ENCODE data around the gene CHI3L2.

CHI3L2 gene

GRCh38 chr1:111227434-111227833 lies at the start of gene CHI3L2:
CHI3L2 (plus strand) TSS chr1:111227713; CDS start chr1:111227730, 17 bp downstream.
- no peak for DNase-seq

- DNase-seq = no peak
Observed at GRCh38 chr1:111179968-111180533, 47.5 kb upstream of the CHI3L2 start.

- DNase-seq = no peak
Observed at GRCh38 chr1:111182052-111182451, 45.5 kb upstream of the CHI3L2 start.

GRCh38 chr1:111183308-111184069 lies 44.0 kb upstream of the CHI3L2 start:
- no peak for DNase-seq

GRCh38 chr1:111184663-111185062 lies 42.9 kb upstream of the CHI3L2 start:
- no peak for DNase-seq

- DNase-seq = no peak
Observed at GRCh38 chr1:111190931-111191451, 36.5 kb upstream of the CHI3L2 start.

- no peak for DNase-seq
Observed at GRCh38 chr1:111191496-111191895, 36.0 kb upstream of the CHI3L2 start.

- DNase-seq = no peak
Observed at GRCh38 chr1:111192074-111192473, 35.4 kb upstream of the CHI3L2 start.

GRCh38 chr1:111192658-111193519 lies 34.6 kb upstream of the CHI3L2 start:
- no peak for DNase-seq

GRCh38 chr1:111193712-111194480 lies 33.6 kb upstream of the CHI3L2 start:
- no peak for DNase-seq

GRCh38 chr1:111195002-111195684 lies 32.4 kb upstream of the CHI3L2 start:
- DNase-seq = no peak

GRCh38 chr1:111196213-111196612 lies 31.3 kb upstream of the CHI3L2 start:
- DNase-seq = no peak

GRCh38 chr1:111197598-111198284 lies 29.8 kb upstream of the CHI3L2 start:
- peak; percentile 65 to 76 for DNase-seq

- no peak for DNase-seq
Observed at GRCh38 chr1:111198836-111199235, 28.7 kb upstream of the CHI3L2 start.

- DNase-seq = no peak
Observed at GRCh38 chr1:111199329-111199728, 28.2 kb upstream of the CHI3L2 start.

- DNase-seq = peak; percentile 75 to 82
Observed at GRCh38 chr1:111199881-111200801, 27.4 kb upstream of the CHI3L2 start, which contains the start of gene DENND2D. DENND2D (minus strand) TSS chr1:111200646; CDS start chr1:111200459, 187 bp downstream.

- no peak for DNase-seq
Observed at GRCh38 chr1:111200802-111201161, 26.7 kb upstream of the CHI3L2 start.

- peak; percentile 34 to 39 for DNase-seq
Observed at GRCh38 chr1:111201275-111202090, 26.0 kb upstream of the CHI3L2 start.

GRCh38 chr1:111202366-111202706 lies 25.2 kb upstream of the CHI3L2 start:
- DNase-seq = no peak
